ENCODE data around the gene CNTNAP1.
"Not testable (repeated sequence)": the region's sequence is repeated elsewhere in the genome, so short reads cannot be mapped to it uniquely, and the experiment has no call there.

Gene CNTNAP1
- 1.9 to 10.8 (median 3.9) reads per million in 9 experiments for total RNA-seq

DNA sequence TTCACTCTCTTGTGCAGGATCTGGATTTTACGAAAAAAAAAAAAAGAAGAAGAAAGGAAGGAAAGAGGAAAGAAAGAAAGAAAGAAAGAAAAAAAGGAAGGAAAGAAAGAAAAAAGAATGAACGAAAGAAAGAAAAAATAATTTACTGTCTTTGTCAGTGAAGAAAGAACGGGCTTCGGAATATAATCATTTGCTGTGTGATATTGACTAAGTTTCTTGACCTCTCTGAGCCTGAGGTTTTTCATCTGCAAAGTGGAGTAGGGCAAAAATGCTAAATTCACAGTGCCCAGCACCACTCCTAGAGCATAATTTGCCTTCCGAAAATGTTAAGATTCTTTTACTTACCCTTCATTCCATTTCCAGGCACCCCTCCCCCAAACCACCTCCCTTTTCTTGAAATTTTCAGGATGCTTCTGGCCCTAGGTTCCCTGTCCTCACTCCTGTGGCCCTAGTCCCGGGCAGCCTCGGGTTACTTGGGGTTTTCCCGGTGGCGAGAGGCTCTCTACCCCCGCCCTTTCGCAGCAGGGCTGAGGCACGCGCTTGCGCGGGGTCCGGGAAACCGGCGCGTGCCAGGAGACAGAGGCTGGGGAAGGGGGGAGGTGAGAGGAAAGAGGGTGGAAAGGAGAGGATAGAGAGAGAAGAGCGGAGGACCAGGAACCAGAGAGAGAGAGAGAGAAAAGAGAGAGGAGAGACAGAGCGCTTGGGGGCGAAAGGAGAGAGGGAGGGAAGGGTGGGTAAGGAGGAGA, at the start of gene CNTNAP1:
CNTNAP1 (plus strand) TSS at position 556 of the 746 bp plus-strand sequence. CDS start 299 bp downstream, outside the sequence.
- Mint-ChIP-seq H3K27ac (peak within 1 kb of the TSS in 1 of 2 donors; percentile 83), H3K4me3 (peak within 1 kb of the TSS; percentile 71 to 81), H3K36me3 (ENCODE audit: insufficient read depth) (peaks cover 20% of the 10 kb centered on the region), H3K27me3 (peaks cover 26 to 65% of the 10 kb centered on the region in 2 donors), H3K4me1 (ENCODE audit: low read depth in 2 of 2) (peaks cover 41% of the 10 kb centered on the region in 2 donors), H3K9me3 (no peaks in the 10 kb centered on the region)
- no peak for DNase-seq
- ATAC-seq (replicated peaks): no peak

DNA sequence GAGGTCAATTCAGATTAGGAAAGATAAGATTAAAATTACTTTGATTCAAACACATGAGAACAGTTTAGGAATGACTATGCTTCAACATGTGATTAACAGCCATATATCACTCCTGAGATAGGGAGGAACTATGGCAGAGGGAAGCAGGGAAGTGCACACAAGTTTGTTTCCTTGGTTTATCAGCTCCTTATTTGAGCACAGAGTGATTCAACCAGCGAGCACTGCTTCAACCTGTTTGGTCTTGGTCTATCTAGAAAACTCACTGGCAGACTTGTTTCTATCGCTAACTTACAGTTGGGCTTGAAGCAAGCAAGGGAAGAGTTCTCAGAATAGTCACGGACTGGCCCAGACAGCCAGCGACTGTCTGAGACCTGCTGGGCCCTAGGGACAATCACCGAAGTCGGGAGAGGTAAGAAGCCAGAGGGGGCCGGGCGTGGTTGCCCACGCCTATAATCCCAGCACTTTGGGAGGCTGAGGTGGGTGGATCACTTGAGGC, 49.3 kb upstream of the CNTNAP1 start:
- Mint-ChIP-seq H3K4me3 (no peak overlapping the region), H3K27ac (no peak overlapping the region), H3K9me3 (no peaks in the 10 kb centered on the region), H3K36me3 (ENCODE audit: insufficient read depth) (no peaks in the 10 kb centered on the region), H3K4me1 (ENCODE audit: low read depth in 2 of 2) (no peaks in the 10 kb centered on the region), H3K27me3 (no peaks in the 10 kb centered on the region)
- ATAC-seq (replicated peaks): no peak
- DNase-seq: no peak

DNA sequence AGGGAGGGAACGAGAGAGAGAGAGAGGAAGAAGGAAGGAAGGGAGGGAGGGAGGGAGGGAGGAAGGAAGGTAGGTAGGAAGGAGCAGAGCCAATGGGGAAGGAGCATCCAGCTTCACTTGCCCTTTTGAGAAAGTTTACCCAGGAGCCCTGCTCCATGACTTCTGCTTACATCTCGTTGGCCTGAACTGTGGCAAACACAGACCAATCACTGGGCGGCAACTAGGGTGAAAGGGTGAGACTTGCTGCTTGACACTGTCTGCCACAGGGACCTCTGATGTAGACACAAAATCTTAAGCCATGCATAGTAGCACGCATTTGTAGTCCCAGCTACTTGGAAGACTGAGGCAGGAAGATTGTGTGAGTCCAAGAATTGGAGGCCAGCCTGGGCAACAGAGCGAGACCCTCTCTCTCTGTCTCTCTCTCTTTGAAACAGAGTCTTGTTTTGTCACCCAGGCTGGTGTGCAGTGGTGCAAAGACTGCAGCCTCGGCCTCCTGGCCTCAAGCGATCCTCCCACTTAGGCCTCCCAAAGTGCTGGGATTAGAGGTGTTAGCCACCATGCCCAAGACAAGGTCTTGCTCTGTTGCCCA, 42.7 kb upstream of the CNTNAP1 start:
- H3K27ac Mint-ChIP-seq: peak overlapping the region in 1 of 2 donors; percentile 25
- H3K4me1 Mint-ChIP-seq (ENCODE audit: low read depth in 2 of 2): peaks cover 0 to 3% of the 10 kb centered on the region in 2 donors
- H3K4me3 Mint-ChIP-seq: no peak overlapping the region
- no peak for DNase-seq
- peaks cover 12 to 18% of the 10 kb centered on the region in 2 donors for H3K27me3 Mint-ChIP-seq
- no peak for ATAC-seq (replicated peaks)
- peaks cover 6% of the 10 kb centered on the region for H3K36me3 Mint-ChIP-seq (ENCODE audit: insufficient read depth)
- no peaks in the 10 kb centered on the region for H3K9me3 Mint-ChIP-seq

DNA sequence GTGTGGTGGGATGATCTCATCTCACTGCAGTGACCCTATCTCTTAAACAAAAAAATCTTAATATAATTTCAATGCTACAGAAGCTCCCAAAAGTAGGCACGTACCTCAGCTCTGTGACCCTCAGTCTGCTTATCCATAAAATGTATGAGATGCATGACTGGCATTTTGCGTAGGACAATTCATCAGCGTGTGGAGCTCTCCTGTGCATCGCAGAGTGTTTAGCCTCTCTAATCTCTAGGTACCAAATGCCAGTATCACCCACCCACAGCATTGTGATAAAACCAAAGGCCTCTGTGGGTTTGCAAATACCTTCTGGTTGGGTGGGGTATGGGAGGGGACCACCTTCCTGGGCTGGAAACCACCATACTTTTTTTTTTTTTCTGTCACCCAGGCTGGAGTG, 42.2 kb upstream of the CNTNAP1 start:
- Mint-ChIP-seq H3K4me1 (ENCODE audit: low read depth in 2 of 2) (peaks cover 0 to 3% of the 10 kb centered on the region in 2 donors), H3K4me3 (no peak overlapping the region), H3K27me3 (peaks cover 12 to 18% of the 10 kb centered on the region in 2 donors), H3K9me3 (no peaks in the 10 kb centered on the region), H3K27ac (no peak overlapping the region), H3K36me3 (ENCODE audit: insufficient read depth) (peaks cover 6% of the 10 kb centered on the region)
- DNase-seq: no peak
- ATAC-seq (replicated peaks): peak; percentile 26

DNA sequence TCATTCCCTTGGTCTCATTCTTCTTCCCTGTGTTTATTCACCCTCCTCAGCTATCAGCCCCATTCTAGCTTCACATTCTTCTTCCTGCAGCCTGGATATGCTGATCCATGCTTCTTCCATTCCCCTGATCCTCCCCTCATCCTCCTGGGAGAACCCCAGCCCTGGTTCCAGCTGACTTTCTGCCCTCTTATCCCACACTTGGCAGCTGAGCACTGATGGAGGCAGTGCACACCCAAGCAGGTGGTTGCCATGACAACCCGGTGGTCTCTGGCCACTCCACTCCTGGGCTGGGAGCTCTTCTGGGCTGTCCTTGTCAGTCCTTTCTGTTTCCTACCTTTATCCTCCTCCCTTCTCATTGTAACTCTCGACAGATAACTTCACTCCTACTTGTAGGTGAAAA, 40.0 kb upstream of the CNTNAP1 start:
- H3K36me3 Mint-ChIP-seq (ENCODE audit: insufficient read depth): peaks cover 6% of the 10 kb centered on the region
- no peak overlapping the region for H3K4me3 Mint-ChIP-seq
- DNase-seq: no peak
- peaks cover 0 to 3% of the 10 kb centered on the region in 2 donors for H3K4me1 Mint-ChIP-seq (ENCODE audit: low read depth in 2 of 2)
- no peak overlapping the region for H3K27ac Mint-ChIP-seq
- H3K9me3 Mint-ChIP-seq: no peaks in the 10 kb centered on the region
- no peak for ATAC-seq (replicated peaks)
- H3K27me3 Mint-ChIP-seq: peaks cover 12 to 18% of the 10 kb centered on the region in 2 donors

DNA sequence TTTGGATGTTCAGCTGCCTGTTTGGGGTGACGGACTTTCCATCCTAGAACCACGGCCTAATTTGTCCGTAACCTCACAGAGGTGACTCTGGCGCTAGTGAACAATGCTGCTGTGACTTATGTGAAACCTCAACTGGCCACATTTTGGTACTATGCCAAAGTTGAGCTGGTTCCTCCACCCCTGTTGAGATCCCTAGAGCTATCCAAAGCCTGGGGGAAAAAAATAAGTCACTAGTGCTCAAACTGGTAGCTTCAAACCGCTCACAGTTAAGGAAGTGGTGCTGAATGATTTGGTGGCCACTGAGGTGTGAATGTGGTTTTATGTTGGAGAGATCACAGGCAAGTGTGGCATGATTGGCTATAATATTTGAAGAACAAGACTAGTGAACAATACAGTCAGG, 34.6 kb upstream of the CNTNAP1 start:
- DNase-seq: no peak

DNA sequence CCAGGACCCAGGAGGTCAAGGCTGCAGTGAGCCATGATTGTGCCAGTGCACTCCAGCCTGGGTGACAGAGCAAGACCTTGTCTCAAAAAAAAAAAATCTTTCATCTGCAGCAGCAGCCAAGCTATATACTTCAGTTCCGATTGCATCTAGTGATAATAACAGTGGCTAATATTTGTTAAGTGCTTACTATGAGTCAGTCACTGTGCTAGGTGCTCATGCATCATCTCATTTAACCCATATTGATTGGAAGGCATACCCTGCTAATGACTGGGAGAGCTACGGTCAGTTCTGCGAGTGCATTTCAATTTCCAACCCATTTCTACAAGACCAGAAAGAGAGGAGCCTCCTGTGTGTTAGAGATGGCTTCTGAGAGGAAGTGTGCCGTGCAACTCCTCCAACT, 30.9 kb upstream of the CNTNAP1 start:
- H3K27ac Mint-ChIP-seq: no peak overlapping the region
- H3K27me3 Mint-ChIP-seq: peaks cover 7 to 39% of the 10 kb centered on the region in 2 donors
- no peaks in the 10 kb centered on the region for H3K9me3 Mint-ChIP-seq
- DNase-seq: no peak
- no peak for ATAC-seq (replicated peaks)
- H3K4me1 Mint-ChIP-seq (ENCODE audit: low read depth in 2 of 2): peaks cover 0 to 16% of the 10 kb centered on the region in 2 donors
- no peaks in the 10 kb centered on the region for H3K36me3 Mint-ChIP-seq (ENCODE audit: insufficient read depth)
- H3K4me3 Mint-ChIP-seq: no peak overlapping the region

More for the DNA sequence above, 34.6 kb upstream of the CNTNAP1 start:
- Mint-ChIP-seq H3K36me3 (ENCODE audit: insufficient read depth) (no peaks in the 10 kb centered on the region), H3K4me3 (no peak overlapping the region), H3K4me1 (ENCODE audit: low read depth in 2 of 2) (peaks cover 0 to 9% of the 10 kb centered on the region in 2 donors), H3K27me3 (peaks cover 3 to 22% of the 10 kb centered on the region in 2 donors), H3K9me3 (no peaks in the 10 kb centered on the region), H3K27ac (no peak overlapping the region)
- ATAC-seq (replicated peaks): peak; percentile 17

DNA sequence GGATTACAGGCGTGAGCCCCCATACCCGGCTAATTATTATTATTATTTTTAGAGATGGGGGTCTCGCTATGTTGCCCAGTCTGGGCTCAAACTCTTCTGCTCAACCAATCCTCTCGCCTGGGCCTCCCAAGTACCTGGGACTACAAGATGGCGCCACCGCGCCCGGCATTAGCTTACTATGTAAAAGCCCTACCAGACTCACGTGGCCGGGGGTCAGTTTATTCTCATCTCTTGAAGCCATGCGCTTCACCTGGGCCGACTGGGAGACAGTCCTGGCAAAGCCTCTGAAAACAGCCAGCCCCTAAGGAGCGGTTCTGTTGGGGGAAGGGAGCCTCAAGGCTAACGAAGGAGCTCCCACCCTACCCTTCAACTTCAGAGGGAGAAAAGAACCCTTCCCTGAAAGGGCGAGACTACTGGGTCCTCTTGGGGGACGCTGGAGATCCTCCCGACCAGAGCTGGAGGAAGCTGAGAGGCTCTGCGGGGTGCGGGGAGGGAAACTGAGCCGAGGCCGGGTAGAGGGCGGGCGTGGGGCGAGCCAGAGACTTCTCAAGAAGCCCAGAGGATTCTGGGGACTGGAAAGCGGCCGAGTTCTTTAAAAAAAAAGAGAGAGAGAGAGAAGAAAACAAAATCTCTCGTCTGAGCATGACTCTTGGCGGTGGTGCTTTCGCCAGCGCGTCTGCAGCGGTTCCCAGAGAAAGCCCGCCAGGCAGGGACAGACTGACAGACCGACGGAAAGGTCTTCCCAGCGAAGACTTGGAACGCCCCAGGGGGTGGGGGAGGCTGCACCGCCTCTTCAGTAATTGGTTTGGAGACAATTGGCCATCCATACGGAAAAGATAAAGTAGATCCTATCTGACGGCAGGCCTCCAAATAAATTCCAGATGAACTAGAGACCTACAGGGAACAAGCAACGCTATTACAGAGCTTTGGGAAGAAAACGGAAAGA, 28.9 kb upstream of the CNTNAP1 start:
- no peaks in the 10 kb centered on the region for H3K9me3 Mint-ChIP-seq
- H3K4me3 Mint-ChIP-seq: no peak overlapping the region
- H3K27ac Mint-ChIP-seq: no peak overlapping the region
- DNase-seq: no peak
- no peak for ATAC-seq (replicated peaks)
- H3K27me3 Mint-ChIP-seq: peaks cover 7 to 31% of the 10 kb centered on the region in 2 donors
- H3K4me1 Mint-ChIP-seq (ENCODE audit: low read depth in 2 of 2): peaks cover 4 to 11% of the 10 kb centered on the region in 2 donors
- no peaks in the 10 kb centered on the region for H3K36me3 Mint-ChIP-seq (ENCODE audit: insufficient read depth)

DNA sequence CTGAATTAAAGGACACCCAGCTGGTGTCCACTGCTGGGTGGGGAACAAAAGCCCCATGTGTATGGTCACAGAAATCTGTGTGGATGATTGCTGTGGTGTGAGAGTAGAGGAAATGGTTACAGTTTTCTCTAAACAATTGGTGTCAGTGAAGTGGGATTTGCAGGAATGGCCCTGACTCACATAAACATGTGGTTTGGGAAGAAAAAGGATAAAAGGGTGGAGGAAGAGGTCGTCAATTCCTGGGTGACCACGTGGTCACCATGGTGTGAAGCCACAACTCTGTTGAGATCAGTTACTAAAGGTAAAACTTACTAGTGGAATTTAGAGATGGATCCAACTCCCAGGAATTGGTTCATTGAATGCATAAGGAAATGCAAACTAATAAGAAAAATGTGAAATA, 26.8 kb upstream of the CNTNAP1 start:
- Mint-ChIP-seq H3K4me1 (ENCODE audit: low read depth in 2 of 2) (peaks cover 9 to 21% of the 10 kb centered on the region in 2 donors), H3K27ac (no peak overlapping the region), H3K4me3 (no peak overlapping the region), H3K27me3 (peaks cover 7 to 30% of the 10 kb centered on the region in 2 donors), H3K9me3 (no peaks in the 10 kb centered on the region), H3K36me3 (ENCODE audit: insufficient read depth) (peaks cover 3% of the 10 kb centered on the region)
- no peak for DNase-seq
- no peak for ATAC-seq (replicated peaks)

DNA sequence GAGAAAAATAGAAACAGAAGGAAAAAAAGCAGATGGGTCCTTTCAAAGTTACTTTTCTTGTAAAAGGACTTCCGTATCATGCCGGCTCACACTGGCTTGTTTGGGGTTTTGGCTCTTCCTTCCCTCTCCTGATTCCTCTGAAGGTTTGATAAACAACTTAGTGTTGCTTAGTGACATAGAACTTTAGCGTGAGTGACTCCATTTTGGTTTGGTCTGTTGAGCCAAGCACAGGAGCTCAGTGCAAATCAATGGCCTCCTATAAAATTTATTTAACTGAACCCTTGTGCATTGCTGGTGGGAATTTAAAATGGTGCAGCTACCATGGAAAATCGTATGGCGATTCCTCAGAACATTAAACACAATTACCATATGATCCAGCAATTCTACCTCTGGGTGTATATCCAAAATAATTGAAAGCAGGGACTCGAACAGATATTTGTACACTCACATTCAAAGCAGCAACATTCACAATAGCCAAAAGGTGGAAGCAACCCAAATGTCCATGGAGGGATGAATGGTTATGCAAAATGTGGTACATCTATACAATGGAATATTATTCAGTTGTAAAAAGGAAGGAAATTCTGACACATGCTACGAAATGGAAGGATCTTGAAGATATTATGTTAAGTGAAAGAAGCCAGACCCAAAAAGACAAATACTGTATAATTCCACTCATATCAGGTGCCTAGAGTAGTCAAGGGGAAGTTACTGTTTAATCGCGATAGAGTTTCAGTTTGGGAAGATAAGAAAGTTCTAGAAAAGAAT, 24.3 kb upstream of the CNTNAP1 start:
- peaks cover 7 to 22% of the 10 kb centered on the region in 2 donors for H3K27me3 Mint-ChIP-seq
- H3K4me1 Mint-ChIP-seq (ENCODE audit: low read depth in 2 of 2): peaks cover 9 to 21% of the 10 kb centered on the region in 2 donors
- H3K36me3 Mint-ChIP-seq (ENCODE audit: insufficient read depth): peaks cover 3% of the 10 kb centered on the region
- DNase-seq: no peak
- H3K4me3 Mint-ChIP-seq: peak overlapping the region; percentile 90 to 91
- no peak for ATAC-seq (replicated peaks)
- no peaks in the 10 kb centered on the region for H3K9me3 Mint-ChIP-seq
- peak overlapping the region in 1 of 2 donors; percentile 84 for H3K27ac Mint-ChIP-seq

DNA sequence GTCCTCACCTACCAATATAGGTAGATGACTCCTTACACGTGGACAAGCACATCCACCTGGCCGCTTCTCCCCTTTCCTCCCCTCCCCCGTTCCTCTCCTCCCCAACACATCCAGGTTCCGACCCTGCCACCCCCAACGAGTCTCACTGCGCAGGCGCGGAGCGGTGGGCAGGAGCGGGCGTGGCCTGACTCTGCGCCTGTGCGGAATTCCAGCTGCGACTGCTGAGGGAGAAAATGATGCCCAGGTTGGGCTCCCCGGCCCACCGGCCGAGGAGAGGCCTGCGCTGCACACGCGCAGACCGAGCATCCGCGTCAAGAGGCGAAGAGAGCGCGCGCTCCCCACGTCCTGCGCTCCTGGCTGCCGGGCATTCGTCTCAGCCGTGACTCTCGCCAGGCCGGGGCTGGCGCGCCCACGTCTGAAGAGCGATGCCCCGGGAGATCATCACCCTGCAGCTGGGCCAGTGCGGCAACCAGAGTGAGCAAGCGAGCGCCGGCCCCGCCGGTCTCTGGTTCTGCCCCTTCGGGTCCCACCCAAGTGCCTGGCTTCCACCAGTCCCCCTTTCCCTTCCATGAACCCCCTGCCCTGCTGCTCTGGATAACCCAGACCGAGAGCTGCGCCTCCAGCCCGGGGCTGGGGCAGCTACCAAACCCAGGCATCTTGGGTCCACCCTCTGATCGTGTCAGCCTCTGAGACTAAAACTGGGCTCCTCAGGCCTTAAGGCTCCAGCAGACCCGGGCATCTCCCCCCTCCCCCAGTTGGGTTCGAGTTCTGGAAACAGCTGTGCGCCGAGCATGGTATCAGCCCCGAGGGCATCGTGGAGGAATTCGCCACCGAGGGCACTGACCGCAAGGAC, 23.0 kb upstream of the CNTNAP1 start, which contains the start of gene TUBG2:
TUBG2 (plus strand) TSS at position 206 of the 853 bp plus-strand sequence; CDS start at position 426, 220 bp downstream.
- DNase-seq: peak; percentile 41 to 55 (median 49)
- peaks cover 0 to 10% of the 10 kb centered on the region in 2 donors for H3K27me3 Mint-ChIP-seq
- H3K4me3 Mint-ChIP-seq: peak within 1 kb of the TSS; percentile 90 to 91
- peak within 1 kb of the TSS; percentile 83 to 84 for H3K27ac Mint-ChIP-seq
- H3K4me1 Mint-ChIP-seq (ENCODE audit: low read depth in 2 of 2): peaks cover 9 to 21% of the 10 kb centered on the region in 2 donors
- peaks cover 3% of the 10 kb centered on the region for H3K36me3 Mint-ChIP-seq (ENCODE audit: insufficient read depth)
- peak; percentile 88 for ATAC-seq (replicated peaks)
- no peaks in the 10 kb centered on the region for H3K9me3 Mint-ChIP-seq

DNA sequence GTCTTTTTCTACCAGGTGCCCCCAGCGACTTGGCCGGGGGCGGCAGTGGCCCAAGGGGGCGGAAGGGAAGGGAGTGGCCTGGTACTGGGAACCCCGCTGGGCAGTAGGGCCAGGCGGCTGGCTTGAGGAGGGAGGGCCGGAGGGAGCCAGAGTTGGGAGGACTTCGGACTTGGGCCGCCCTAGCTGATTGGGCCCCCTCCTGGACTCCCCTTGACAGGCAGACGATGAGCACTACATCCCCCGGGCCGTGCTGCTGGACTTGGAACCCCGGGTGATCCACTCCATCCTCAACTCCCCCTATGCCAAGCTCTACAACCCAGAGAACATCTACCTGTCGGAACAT, 22.4 kb upstream of the CNTNAP1 start:
- H3K36me3 Mint-ChIP-seq (ENCODE audit: insufficient read depth); ATAC-seq (replicated peaks); H3K9me3 Mint-ChIP-seq; H3K27ac Mint-ChIP-seq; DNase-seq; H3K27me3 Mint-ChIP-seq: not testable (repeated sequence)
- peak overlapping the region; percentile 90 to 91 for H3K4me3 Mint-ChIP-seq
- peaks cover 9 to 21% of the 10 kb centered on the region in 2 donors for H3K4me1 Mint-ChIP-seq (ENCODE audit: low read depth in 2 of 2)
